HUES64 (cell line): ENCODE results near the gene DNAAF1.

Experiments
- H3K27ac ChIP-seq: 2 replicates; pipeline ENCODE4 v1.7.0; 2013; ENCODE audit warnings: low read depth, low read length, inconsistent platforms
- H3K27me3 ChIP-seq: 2 replicates; pipeline ENCODE4 v1.6.1; 2013; ENCODE audit warnings: mild to moderate bottlenecking, low read length; ENCODE audit not compliant: insufficient read depth
- H3K36me3 ChIP-seq: 2 replicates; pipeline ENCODE4 v1.6.1; 2013; ENCODE audit warnings: mild to moderate bottlenecking, low read length; ENCODE audit not compliant: insufficient read depth
- H3K4me1 ChIP-seq: 2 replicates; pipeline ENCODE4 v1.6.1; 2013; ENCODE audit warnings: mild to moderate bottlenecking, low read length, moderate library complexity; ENCODE audit not compliant: insufficient read depth
- H3K4me3 ChIP-seq: 2 replicates; pipeline ENCODE4 v1.5.1; 2013; ENCODE audit warnings: mild to moderate bottlenecking, low read length, moderate library complexity
- H3K9ac ChIP-seq: 2 replicates; pipeline ENCODE4 v1.6.1; 2013; ENCODE audit warnings: mild to moderate bottlenecking, low read depth, low read length
- H3K9me3 ChIP-seq: 2 replicates; pipeline ENCODE4 v1.6.1; 2013; ENCODE audit warnings: low read depth, low read length; ENCODE audit not compliant: insufficient read depth
- WGBS: fragments of 150-250, 120-280 bp; methylation state at CpG from one replicate; pipeline ENCODE4 v1.1.7; 2013; ENCODE audit warnings: missing lambda C conversion rate; 5-methylcytosine and 5-hydroxymethylcytosine counted together

The DNAAF1 gene

GRCh38 chr16:84186685-84187437, 41.8 kb downstream of the DNAAF1 start, which contains the start of gene TAF1C:
TSS of gene TAF1C (minus strand) at chr16:84187057. CDS start at chr16:84184988, 2,069 bp downstream.
- Histone ChIP-seq H3K36me3 (peaks cover 33% of the 10 kb centered on the region), H3K9ac (peak within 1 kb of the TSS; percentile 82), H3K27ac (peak within 1 kb of the TSS; percentile 37; the same call in 1 of the 2 replicates), H3K4me3 (peak within 1 kb of the TSS; percentile 91), H3K9me3 (no peaks in the 10 kb centered on the region), H3K27me3 (no peaks in the 10 kb centered on the region), H3K4me1 (no peaks in the 10 kb centered on the region)
- 3% methylated on average over 55 of the region's 55 CpGs for WGBS

- no peaks in the 10 kb centered on the region for H3K9me3 ChIP-seq
- no peaks in the 10 kb centered on the region for H3K36me3 ChIP-seq
- no peaks in the 10 kb centered on the region for H3K27me3 ChIP-seq
- H3K9ac ChIP-seq: no peak within 1 kb of the TSS
- no peak within 1 kb of the TSS for H3K27ac ChIP-seq
- H3K4me1 ChIP-seq: no peaks in the 10 kb centered on the region
- H3K4me3 ChIP-seq: no peak within 1 kb of the TSS
- 92% methylated on average over 47 of the region's 47 CpGs for WGBS
These were observed 45.8 kb downstream of the DNAAF1 start, which contains the start of gene ADAD2 for GRCh38 chr16:84190731-84191388. TSS of gene ADAD2 (plus strand) at chr16:84191157. CDS start at chr16:84191231, 74 bp downstream.

- 95% methylated on average over 16 of the region's 16 CpGs for WGBS
- no peaks in the 10 kb centered on the region for H3K9me3 ChIP-seq
- H3K9ac ChIP-seq: no peak overlapping the region
- no peaks in the 10 kb centered on the region for H3K27me3 ChIP-seq
- no peak overlapping the region for H3K27ac ChIP-seq
- H3K4me3 ChIP-seq: no peak overlapping the region
- no peaks in the 10 kb centered on the region for H3K36me3 ChIP-seq
- H3K4me1 ChIP-seq: no peaks in the 10 kb centered on the region
These were observed 46.4 kb downstream of the DNAAF1 start for GRCh38 chr16:84191466-84191865.

- 90% methylated on average over 7 of the region's 7 CpGs for WGBS
- Histone ChIP-seq H3K4me1 (no peaks in the 10 kb centered on the region), H3K27me3 (no peaks in the 10 kb centered on the region), H3K9me3 (no peaks in the 10 kb centered on the region), H3K9ac (no peak overlapping the region), H3K36me3 (no peaks in the 10 kb centered on the region), H3K4me3 (no peak overlapping the region), H3K27ac (no peak overlapping the region)
These were observed 48.4 kb downstream of the DNAAF1 start for GRCh38 chr16:84193480-84193879.

GRCh38 chr16:84194018-84194417, 48.9 kb downstream of the DNAAF1 start:
- Histone ChIP-seq H3K9me3 (no peaks in the 10 kb centered on the region), H3K9ac (no peak overlapping the region), H3K27me3 (no peaks in the 10 kb centered on the region), H3K27ac (no peak overlapping the region), H3K4me3 (no peak overlapping the region), H3K4me1 (no peaks in the 10 kb centered on the region), H3K36me3 (no peaks in the 10 kb centered on the region)
- 92% methylated on average over 11 of the region's 11 CpGs for WGBS

DNA sequence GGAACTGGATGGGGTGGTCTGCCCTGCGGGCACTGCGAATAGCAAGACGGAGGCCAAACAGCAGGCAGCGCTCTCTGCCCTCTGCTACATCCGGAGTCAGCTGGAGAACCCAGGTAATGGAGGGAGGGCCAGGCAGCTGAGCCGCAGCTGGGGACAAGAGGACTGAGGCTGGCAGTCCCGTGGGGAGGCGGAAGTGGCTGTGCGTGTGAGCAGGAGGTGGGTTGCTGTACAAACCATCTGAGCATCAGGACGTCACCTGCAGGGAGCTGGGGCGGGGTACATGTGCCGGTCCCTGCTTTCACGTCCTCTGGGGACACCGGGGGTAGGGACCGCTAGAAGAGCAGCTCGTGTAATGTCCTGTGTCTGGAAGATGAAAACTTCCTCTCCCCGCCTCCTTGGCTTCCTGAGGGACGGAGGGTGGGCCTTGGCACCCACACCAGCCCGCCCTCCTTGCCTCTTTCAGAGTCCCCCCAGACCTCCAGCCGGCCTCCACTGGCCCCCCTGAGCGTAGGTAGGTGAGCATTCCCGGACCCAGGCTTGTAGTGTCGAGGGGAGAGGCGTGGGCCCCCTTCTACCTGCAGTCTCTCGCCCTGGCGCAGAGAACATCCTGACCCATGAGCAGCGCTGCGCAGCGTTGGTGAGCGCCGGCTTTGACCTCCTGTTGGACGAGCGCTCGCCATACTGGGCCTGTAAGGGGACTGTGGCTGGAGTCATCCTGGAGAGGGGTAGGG, 49.5 kb downstream of the DNAAF1 start:
- 83% methylated on average over 34 of the region's 34 CpGs for WGBS
- Histone ChIP-seq H3K27me3 (no peaks in the 10 kb centered on the region), H3K36me3 (no peaks in the 10 kb centered on the region), H3K9ac (no peak overlapping the region), H3K9me3 (no peaks in the 10 kb centered on the region), H3K27ac (no peak overlapping the region), H3K4me1 (no peaks in the 10 kb centered on the region), H3K4me3 (no peak overlapping the region)

- Histone ChIP-seq H3K4me1 (no peaks in the 10 kb centered on the region), H3K9ac (no peak overlapping the region), H3K27me3 (no peaks in the 10 kb centered on the region), H3K36me3 (no peaks in the 10 kb centered on the region), H3K27ac (no peak overlapping the region), H3K4me3 (no peak overlapping the region), H3K9me3 (no peaks in the 10 kb centered on the region)
- 89% methylated on average over 38 of the region's 38 CpGs for WGBS
These were observed 50.3 kb downstream of the DNAAF1 start for GRCh38 chr16:84195201-84196093.

DNA sequence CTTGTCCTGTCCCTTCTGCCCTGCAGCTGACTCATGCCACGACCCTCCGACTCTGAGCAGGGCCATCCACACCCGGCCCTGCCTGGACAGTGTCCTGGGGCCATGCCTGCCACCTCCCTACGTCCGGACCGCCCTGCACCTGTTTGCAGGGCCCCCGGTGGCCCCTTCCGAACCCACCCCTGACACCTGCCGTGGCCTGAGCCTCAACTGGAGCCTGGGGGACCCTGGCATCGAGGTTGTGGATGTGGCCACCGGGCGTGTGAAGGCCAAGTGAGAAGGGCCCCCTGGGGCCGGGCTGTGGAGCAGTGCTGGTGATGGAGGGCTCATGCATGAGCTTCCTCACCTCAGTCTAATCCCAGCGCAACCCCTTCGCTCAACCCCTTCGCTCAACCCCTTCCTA, 51.0 kb downstream of the DNAAF1 start:
- Histone ChIP-seq H3K4me1 (no peaks in the 10 kb centered on the region), H3K9ac (no peak overlapping the region), H3K36me3 (no peaks in the 10 kb centered on the region), H3K9me3 (no peaks in the 10 kb centered on the region), H3K27ac (no peak overlapping the region), H3K27me3 (no peaks in the 10 kb centered on the region), H3K4me3 (no peak overlapping the region)
- WGBS: 93% methylated on average over 16 of the region's 16 CpGs

DNA sequence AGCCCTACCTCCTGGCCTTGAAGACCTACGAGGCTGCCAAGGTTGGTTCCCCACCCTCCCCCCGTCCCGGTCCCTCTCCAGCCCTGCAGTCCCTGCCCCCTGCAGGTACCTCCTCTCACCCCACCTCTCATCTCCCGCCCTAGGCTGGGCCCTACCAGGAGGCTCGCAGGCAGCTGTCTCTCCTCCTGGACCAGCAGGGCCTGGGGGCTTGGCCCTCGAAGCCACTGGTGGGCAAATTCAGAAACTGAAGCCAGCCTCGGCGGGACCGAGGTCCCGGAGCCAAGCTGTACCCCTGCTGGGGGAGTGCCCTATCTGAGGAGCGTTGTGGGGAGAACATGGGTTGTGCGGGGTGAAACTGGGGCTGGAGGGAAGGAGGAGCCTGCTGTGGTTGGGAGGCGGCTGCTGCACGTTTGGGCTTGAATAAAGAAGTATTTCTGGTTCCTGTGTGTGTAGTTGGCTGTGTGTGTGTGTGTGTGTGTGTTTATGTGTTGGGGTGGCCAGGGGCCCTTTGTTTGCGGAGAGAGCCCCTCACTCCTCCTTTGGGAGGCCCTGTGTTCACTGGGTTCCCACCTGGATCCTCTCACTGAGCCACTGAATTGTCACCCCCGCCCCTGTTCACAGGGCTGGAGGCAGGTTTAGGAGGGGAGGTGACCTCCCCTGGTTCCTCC, 51.8 kb downstream of the DNAAF1 start:
- 72% methylated on average over 16 of the region's 16 CpGs for WGBS
- Histone ChIP-seq H3K4me1 (no peaks in the 10 kb centered on the region), H3K4me3 (no peak overlapping the region), H3K27me3 (no peaks in the 10 kb centered on the region), H3K27ac (no peak overlapping the region), H3K9ac (no peak overlapping the region), H3K36me3 (no peaks in the 10 kb centered on the region), H3K9me3 (no peaks in the 10 kb centered on the region)

DNA sequence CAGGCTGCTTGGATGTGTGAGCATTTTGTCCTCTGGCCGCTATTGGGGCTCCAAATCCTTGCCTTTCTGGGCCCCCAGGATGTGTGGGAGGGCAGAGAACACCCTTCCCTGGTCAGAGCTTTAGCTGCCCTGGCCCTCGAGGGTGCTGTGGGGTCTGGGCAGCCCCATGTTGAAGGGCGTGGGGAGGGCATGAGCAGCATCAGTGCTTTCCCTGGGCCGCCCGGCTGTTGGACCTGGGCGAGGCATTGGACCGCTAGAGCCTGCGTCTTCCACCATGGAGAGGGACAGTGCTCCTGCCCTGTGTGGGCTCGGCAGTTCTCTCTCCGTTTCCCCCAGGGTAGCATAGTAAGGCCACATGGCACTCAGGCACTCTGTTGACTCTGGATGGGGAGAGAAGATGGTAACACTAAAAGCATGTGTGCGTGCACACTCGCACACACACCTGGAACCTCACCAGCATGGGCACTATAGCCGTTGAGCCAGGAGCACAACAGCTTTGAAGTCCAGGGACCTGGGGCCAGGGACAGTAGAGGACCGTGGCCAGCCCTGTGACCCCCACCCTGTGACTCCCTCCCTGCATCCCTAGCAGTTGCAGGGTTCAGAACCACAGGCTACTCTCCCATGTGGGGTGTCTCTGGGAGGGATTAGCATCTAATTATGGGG, 52.5 kb downstream of the DNAAF1 start:
- H3K9ac ChIP-seq: no peak overlapping the region
- no peak overlapping the region for H3K27ac ChIP-seq
- H3K4me3 ChIP-seq: no peak overlapping the region
- H3K27me3 ChIP-seq: no peaks in the 10 kb centered on the region
- H3K9me3 ChIP-seq: no peaks in the 10 kb centered on the region
- H3K4me1 ChIP-seq: no peaks in the 10 kb centered on the region
- 95% methylated on average over 14 of the region's 14 CpGs for WGBS
- no peaks in the 10 kb centered on the region for H3K36me3 ChIP-seq
